ENCODE measurements around the gene GPC6.
A peak's percentile ranks its signal among the peaks of the same experiment; 100 is the strongest.

GPC6 gene

GRCh38 chr13:93927431-93927830, 700.8 kb downstream of the GPC6 start:
- no peak for DNase-seq (ENCODE audit: low spot score)

- no peak for DNase-seq (ENCODE audit: low spot score)
Observed at GRCh38 chr13:93932901-93933300, 706.3 kb downstream of the GPC6 start.

- DNase-seq (ENCODE audit: low spot score), result no peak
Observed at GRCh38 chr13:93936901-93937300, 710.3 kb downstream of the GPC6 start.

GRCh38 chr13:93941444-93941843, 714.8 kb downstream of the GPC6 start:
- no peak for DNase-seq (ENCODE audit: low spot score)

GRCh38 chr13:93942016-93942415, 715.4 kb downstream of the GPC6 start:
- no peak for DNase-seq (ENCODE audit: low spot score)

GRCh38 chr13:93945621-93946020, 719.0 kb downstream of the GPC6 start:
- no peak for DNase-seq (ENCODE audit: low spot score)

- no peak for DNase-seq (ENCODE audit: low spot score)
Observed at GRCh38 chr13:93946994-93947393, 720.4 kb downstream of the GPC6 start.

GRCh38 chr13:93947651-93948050, 721.0 kb downstream of the GPC6 start:
- DNase-seq (ENCODE audit: low spot score), result no peak

- DNase-seq (ENCODE audit: low spot score), result no peak
Observed at GRCh38 chr13:93948162-93948922, 721.7 kb downstream of the GPC6 start.

GRCh38 chr13:93951108-93951507, 724.5 kb downstream of the GPC6 start:
- peak; percentile 18 for DNase-seq (ENCODE audit: low spot score)

GRCh38 chr13:93951951-93952350, 725.3 kb downstream of the GPC6 start:
- no peak for DNase-seq (ENCODE audit: low spot score)

- DNase-seq (ENCODE audit: low spot score), result no peak
Observed at GRCh38 chr13:93953841-93954240, 727.2 kb downstream of the GPC6 start.

GRCh38 chr13:93955904-93956303, 729.3 kb downstream of the GPC6 start:
- DNase-seq (ENCODE audit: low spot score), result no peak

GRCh38 chr13:93956426-93956825, 729.8 kb downstream of the GPC6 start:
- no peak for DNase-seq (ENCODE audit: low spot score)

GRCh38 chr13:93957371-93957770, 730.8 kb downstream of the GPC6 start:
- DNase-seq (ENCODE audit: low spot score), result no peak

GRCh38 chr13:93959796-93960533, 733.4 kb downstream of the GPC6 start:
- no peak for DNase-seq (ENCODE audit: low spot score)

GRCh38 chr13:93963266-93964145, 736.9 kb downstream of the GPC6 start:
- no peak for DNase-seq (ENCODE audit: low spot score)

- no peak for DNase-seq (ENCODE audit: low spot score)
Observed at GRCh38 chr13:93964146-93964512, 737.5 kb downstream of the GPC6 start.

GRCh38 chr13:93965587-93965986, 739.0 kb downstream of the GPC6 start:
- no peak for DNase-seq (ENCODE audit: low spot score)

GRCh38 chr13:93966267-93966936, 739.8 kb downstream of the GPC6 start:
- no peak for DNase-seq (ENCODE audit: low spot score)

- no peak for DNase-seq (ENCODE audit: low spot score)
Observed at GRCh38 chr13:93967286-93967685, 740.7 kb downstream of the GPC6 start.

- no peak for DNase-seq (ENCODE audit: low spot score)
Observed at GRCh38 chr13:93975242-93975641, 748.6 kb downstream of the GPC6 start.

Data from RKO (cell line).